ENCODE data around the gene TMEM178B. TPM values are rescaled to one million over a fixed set of nuclear protein-coding genes. Genes with fewer than 3 reads are reported as not detected.

The TMEM178B gene
- total and polyA plus RNA-seq, 9 of the 15 experiments (the other 6 are each of a cell fraction or from before 2014, with no cell fraction given) = under 0.01 to 0.03 (median 0.01) TPM; not detected in 5

DNA sequence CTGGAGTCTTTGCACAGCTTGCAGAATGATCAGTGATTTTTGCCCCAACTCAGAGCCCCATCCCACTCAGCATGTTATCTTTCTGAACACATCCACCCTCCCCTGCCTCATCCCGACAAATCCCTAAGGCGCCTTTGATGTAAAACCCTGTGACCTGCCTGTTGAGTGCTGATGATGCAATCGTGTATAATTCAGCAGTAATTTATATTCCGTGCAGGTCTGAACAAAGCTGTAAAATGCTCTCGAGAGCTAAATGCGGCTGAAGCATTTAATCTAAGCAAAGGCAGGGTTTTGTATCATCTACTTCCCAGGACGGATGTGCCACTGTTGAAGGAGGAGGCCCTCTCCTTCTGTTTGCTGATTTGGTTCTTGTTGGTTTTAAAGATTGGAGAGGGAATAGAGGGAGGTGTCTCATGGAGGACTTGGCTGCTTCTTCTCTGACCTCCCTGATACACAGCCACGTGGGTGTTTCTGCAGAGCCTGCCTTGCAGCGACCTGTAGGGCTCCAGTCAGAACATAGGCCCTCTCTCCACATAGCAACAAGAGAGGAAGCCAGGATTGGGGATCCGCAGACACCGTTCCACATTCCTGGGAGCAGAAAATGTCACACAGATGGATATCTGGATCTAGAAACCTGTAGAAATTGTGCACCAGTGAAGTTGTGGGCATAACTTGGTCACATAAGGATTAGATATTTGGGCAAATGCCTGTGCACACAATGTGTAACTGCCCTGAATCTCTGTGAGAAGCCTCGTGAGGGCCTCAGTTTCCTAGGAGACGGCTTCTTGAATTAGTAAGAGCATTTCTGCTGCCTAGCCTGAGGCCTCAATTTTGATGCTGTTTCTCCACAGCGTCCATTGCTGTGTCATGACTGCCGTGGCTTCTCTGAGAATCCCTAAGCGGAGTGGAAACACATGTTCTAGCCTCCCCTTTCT lies 387.2 kb downstream of the TMEM178B start (continued):
- TF ChIP-seq, protein P1, sequence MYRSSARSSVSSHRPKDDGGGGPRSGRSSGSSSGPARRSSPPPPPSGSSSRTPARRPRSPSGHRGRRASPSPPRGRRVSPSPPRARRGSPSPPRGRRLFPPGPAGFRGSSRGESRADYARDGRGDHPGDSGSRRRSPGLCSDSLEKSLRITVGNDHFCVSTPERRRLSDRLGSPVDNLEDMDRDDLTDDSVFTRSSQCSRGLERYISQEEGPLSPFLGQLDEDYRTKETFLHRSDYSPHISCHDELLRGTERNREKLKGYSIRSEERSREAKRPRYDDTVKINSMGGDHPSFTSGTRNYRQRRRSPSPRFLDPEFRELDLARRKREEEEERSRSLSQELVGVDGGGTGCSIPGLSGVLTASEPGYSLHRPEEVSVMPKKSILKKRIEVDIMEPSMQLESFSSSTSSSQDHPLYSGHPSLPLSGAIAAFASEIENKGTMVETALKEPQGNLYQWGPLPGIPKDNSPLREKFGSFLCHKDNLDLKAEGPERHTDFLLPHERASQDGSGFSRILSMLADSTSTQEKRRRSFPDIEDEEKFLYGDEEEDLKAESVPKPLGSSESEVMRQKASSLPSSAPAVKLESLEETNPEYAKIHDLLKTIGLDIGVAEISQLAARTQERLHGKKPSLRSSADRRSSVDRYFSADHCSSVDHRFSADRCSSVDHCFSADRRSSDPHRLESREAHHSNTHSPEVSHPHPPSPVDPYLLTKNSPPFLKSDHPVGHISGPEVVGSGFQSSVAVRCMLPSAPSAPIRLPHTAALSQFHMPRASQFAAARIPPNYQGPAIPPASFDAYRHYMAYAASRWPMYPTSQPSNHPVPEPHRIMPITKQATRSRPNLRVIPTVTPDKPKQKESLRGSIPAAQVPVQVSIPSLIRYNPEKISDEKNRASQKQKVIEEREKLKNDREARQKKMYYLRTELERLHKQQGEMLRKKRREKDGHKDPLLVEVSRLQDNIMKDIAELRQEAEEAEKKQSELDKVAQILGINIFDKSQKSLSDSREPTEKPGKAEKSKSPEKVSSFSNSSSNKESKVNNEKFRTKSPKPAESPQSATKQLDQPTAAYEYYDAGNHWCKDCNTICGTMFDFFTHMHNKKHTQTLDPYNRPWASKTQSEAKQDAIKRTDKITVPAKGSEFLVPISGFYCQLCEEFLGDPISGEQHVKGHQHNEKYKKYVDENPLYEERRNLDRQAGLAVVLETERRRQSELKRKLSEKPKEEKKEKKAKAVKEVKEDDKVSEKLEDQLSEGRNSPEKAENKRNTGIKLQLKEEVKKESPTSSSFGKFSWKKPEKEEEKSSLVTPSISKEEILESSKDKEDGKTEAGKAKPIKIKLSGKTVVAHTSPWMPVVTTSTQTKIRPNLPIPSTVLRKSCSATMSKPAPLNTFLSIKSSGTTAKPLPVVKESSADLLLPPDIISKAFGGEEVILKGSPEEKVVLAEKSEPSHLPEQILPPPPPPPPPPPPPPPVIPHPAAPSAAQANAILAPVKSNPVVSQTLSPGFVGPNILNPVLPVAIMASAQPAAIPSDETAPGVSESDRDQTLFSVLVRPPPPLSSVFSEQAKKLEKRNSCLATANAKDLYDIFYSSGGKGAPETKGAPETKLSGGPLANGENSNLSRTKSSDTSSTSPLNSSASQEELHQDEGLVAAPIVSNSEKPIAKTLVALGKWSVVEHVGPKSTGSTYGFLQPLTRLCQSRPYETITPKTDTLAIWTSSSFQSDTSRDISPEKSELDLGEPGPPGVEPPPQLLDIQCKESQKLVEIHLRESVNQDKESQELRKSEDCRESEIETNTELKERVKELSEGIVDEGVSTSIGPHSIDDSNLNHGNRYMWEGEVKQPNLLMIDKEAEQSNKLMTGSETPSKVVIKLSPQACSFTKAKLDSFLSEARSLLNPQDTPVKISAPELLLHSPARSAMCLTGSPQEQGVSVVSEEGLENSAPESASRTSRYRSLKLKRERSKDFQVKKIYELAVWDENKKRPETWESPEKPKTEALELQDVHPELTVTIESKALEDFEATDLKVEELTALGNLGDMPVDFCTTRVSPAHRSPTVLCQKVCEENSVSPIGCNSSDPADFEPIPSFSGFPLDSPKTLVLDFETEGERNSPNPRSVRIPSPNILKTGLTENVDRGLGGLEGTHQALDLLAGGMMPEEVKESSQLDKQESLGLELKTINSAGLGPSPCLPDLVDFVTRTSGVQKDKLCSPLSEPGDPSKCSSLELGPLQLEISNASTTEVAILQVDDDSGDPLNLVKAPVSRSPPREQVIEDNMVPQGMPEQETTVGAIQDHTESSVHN (IDR thresholded peaks at IDR 0.05; ENCODE audit: borderline replicate concordance in 1 of 2, low read depth in 1 of 2) = 0 out of 4 replicates have a peak, but pooled peaks of 1 of the 2 experiments have one; percentile 17
- TF ChIP-seq SUPT5H (IDR thresholded peaks at IDR 0.05) (no peak), SMARCA4 (IDR thresholded peaks at IDR 0.05) (peak; percentile 27; the same call in 1 of the 2 replicates), EP400 (IDR thresholded peaks at IDR 0.05) (peak; percentile 27; the same call in 1 of the 2 replicates), ARID1B (IDR thresholded peaks at IDR 0.05) (peak; percentile 54; the same call in 1 of the 2 replicates), TRIM24 (IDR thresholded peaks at IDR 0.05) (peak; percentile 59 to 65; a peak in 2 of 4 replicates), ZNF830 (CRISPR knock-in tag; IDR thresholded peaks at IDR 0.05) (no peak), RCOR1 (IDR thresholded peaks at IDR 0.05; ENCODE audit: borderline replicate concordance in 1 of 2, low read depth in 2 of 2, low read length in 2 of 2) (peak in 1 of 2 experiments; percentile 84; a peak in 1 of 4 replicates)
- TF ChIP-seq, protein P2, sequence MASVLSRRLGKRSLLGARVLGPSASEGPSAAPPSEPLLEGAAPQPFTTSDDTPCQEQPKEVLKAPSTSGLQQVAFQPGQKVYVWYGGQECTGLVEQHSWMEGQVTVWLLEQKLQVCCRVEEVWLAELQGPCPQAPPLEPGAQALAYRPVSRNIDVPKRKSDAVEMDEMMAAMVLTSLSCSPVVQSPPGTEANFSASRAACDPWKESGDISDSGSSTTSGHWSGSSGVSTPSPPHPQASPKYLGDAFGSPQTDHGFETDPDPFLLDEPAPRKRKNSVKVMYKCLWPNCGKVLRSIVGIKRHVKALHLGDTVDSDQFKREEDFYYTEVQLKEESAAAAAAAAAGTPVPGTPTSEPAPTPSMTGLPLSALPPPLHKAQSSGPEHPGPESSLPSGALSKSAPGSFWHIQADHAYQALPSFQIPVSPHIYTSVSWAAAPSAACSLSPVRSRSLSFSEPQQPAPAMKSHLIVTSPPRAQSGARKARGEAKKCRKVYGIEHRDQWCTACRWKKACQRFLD (CRISPR knock-in tag; IDR thresholded peaks at IDR 0.05) = peak; percentile 64
- TF ChIP-seq, protein P3, sequence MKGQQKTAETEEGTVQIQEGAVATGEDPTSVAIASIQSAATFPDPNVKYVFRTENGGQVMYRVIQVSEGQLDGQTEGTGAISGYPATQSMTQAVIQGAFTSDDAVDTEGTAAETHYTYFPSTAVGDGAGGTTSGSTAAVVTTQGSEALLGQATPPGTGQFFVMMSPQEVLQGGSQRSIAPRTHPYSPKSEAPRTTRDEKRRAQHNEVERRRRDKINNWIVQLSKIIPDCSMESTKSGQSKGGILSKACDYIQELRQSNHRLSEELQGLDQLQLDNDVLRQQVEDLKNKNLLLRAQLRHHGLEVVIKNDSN (CRISPR knock-in tag; IDR thresholded peaks at IDR 0.05) = peak; percentile 30; the same call in 1 of the 2 replicates
- TF ChIP-seq, protein P4, sequence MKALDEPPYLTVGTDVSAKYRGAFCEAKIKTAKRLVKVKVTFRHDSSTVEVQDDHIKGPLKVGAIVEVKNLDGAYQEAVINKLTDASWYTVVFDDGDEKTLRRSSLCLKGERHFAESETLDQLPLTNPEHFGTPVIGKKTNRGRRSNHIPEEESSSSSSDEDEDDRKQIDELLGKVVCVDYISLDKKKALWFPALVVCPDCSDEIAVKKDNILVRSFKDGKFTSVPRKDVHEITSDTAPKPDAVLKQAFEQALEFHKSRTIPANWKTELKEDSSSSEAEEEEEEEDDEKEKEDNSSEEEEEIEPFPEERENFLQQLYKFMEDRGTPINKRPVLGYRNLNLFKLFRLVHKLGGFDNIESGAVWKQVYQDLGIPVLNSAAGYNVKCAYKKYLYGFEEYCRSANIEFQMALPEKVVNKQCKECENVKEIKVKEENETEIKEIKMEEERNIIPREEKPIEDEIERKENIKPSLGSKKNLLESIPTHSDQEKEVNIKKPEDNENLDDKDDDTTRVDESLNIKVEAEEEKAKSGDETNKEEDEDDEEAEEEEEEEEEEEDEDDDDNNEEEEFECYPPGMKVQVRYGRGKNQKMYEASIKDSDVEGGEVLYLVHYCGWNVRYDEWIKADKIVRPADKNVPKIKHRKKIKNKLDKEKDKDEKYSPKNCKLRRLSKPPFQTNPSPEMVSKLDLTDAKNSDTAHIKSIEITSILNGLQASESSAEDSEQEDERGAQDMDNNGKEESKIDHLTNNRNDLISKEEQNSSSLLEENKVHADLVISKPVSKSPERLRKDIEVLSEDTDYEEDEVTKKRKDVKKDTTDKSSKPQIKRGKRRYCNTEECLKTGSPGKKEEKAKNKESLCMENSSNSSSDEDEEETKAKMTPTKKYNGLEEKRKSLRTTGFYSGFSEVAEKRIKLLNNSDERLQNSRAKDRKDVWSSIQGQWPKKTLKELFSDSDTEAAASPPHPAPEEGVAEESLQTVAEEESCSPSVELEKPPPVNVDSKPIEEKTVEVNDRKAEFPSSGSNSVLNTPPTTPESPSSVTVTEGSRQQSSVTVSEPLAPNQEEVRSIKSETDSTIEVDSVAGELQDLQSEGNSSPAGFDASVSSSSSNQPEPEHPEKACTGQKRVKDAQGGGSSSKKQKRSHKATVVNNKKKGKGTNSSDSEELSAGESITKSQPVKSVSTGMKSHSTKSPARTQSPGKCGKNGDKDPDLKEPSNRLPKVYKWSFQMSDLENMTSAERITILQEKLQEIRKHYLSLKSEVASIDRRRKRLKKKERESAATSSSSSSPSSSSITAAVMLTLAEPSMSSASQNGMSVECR (CRISPR knock-in tag; IDR thresholded peaks at IDR 0.05) = no peak
